Eye (tissue), 1 donor: ENCODE data around the gene LCN9.
"Not testable (repeated sequence)": the region's sequence is repeated elsewhere in the genome, so short reads cannot be mapped to it uniquely, and the experiment has no call there.

ENCODE experiments used
- DNase-seq: peaks from one replicate; pipeline ENCODE4 v3.0.0-alpha.2; 2015

Gene LCN9

GRCh38 chr9:135648494-135649410 is 14.4 kb upstream of the LCN9 start:
- no peak for DNase-seq

- DNase-seq = no peak
These were observed 13.6 kb upstream of the LCN9 start for GRCh38 chr9:135649508-135649907.

GRCh38 chr9:135650408-135650807 is 12.7 kb upstream of the LCN9 start:
- DNase-seq = no peak

GRCh38 chr9:135655317-135655716 is 7.8 kb upstream of the LCN9 start:
- peak; percentile 29 for DNase-seq

GRCh38 chr9:135657416-135657815 is 5.7 kb upstream of the LCN9 start:
- DNase-seq = no peak

GRCh38 chr9:135659252-135659651 is 3.9 kb upstream of the LCN9 start:
- DNase-seq = no peak

GRCh38 chr9:135660407-135660806 is 2.7 kb upstream of the LCN9 start:
- DNase-seq = no peak

- peak; percentile 62 for DNase-seq
These were observed 1.1 kb upstream of the LCN9 start for GRCh38 chr9:135661816-135662560.

GRCh38 chr9:135663451-135663770 is 302 bp downstream of the LCN9 start:
- DNase-seq = no peak

- DNase-seq = no peak
These were observed 748 bp downstream of the LCN9 start for GRCh38 chr9:135663857-135664256.

GRCh38 chr9:135664266-135664665 is 1.2 kb downstream of the LCN9 start:
- no peak for DNase-seq

- DNase-seq = no peak
These were observed 2.0 kb downstream of the LCN9 start for GRCh38 chr9:135664801-135665794.

- DNase-seq = no peak
These were observed 2.7 kb downstream of the LCN9 start for GRCh38 chr9:135665795-135666189.

GRCh38 chr9:135666534-135667462 is 3.7 kb downstream of the LCN9 start:
- no peak for DNase-seq

GRCh38 chr9:135667463-135668001 is 4.4 kb downstream of the LCN9 start:
- DNase-seq = no peak

- not testable (repeated sequence) for DNase-seq
These were observed 5.9 kb downstream of the LCN9 start for GRCh38 chr9:135669018-135669417.

GRCh38 chr9:135669616-135670285 is 6.6 kb downstream of the LCN9 start:
- DNase-seq = no peak

GRCh38 chr9:135670721-135671590 is 7.8 kb downstream of the LCN9 start:
- no peak for DNase-seq

GRCh38 chr9:135671591-135672041 is 8.5 kb downstream of the LCN9 start:
- no peak for DNase-seq

- not testable (repeated sequence) for DNase-seq
These were observed 9.7 kb downstream of the LCN9 start for GRCh38 chr9:135672786-135673185.
